H1 (cell line): ENCODE measurements around the gene JMJD1C. TPM values are rescaled to one million over a fixed set of nuclear protein-coding genes. Genes with fewer than 3 reads are reported as not detected.

Source experiments
- CTCF ChIA-PET: fragments of 300-600 bp; sonication (Branson Sonifier 250); formaldehyde crosslinking; loops from one replicate; lab custom pipeline; 2021; ENCODE audit not compliant: partially characterized antibody; lab: Charles Lee
- POLR2A ChIA-PET: fragments of 300-600 bp; sonication (Branson Sonifier 250); formaldehyde crosslinking; loops from one replicate; lab custom pipeline; 2021; ENCODE audit warnings: inconsistent platforms; ENCODE audit not compliant: partially characterized antibody; lab: Charles Lee
- DNase-seq, 2 experiments: peaks; one replicate each; pipeline versions ENCODE4 v3.0.0 to v3.0.0-alpha.2; 2010 to 2022; ENCODE audit warnings: low spot score in 2 of 2, low read depth in 1 of 2, mixed read lengths in 1 of 2
- FAIRE-seq: peaks from 2 replicates; lab custom pipeline; 2011; peaks lifted over from hg19 to GRCh38; lab: Jason Lieb, UNC
- H2AFZ ChIP-seq: 2 replicates; pipeline ENCODE4 v1.8.1; 2012; ENCODE audit warnings: low read length, inconsistent platforms
- H2AK5ac ChIP-seq: 2 replicates; pipeline ENCODE4 v1.6.1; 2013; ENCODE audit warnings: low read depth, low read length
- H2BK120ac ChIP-seq: replicated peaks from 2 replicates; pipeline ENCODE3; 2013; ENCODE audit warnings: low read depth, low read length, inconsistent platforms
- H2BK12ac ChIP-seq: 2 replicates; pipeline ENCODE4 v1.6.1; 2013; ENCODE audit warnings: low read depth, low read length
- H2BK15ac ChIP-seq: 2 replicates; pipeline ENCODE4 v1.6.1; 2013; ENCODE audit warnings: low read length
- H2BK20ac ChIP-seq: 2 replicates; pipeline ENCODE4 v1.6.1; 2013; ENCODE audit warnings: low read length
- H2BK5ac ChIP-seq: 2 replicates; pipeline ENCODE4 v1.6.1; 2013; ENCODE audit warnings: low read depth, low read length
- H3K14ac ChIP-seq: 2 replicates; pipeline ENCODE4 v1.6.1; 2013; ENCODE audit warnings: inconsistent platforms; ENCODE audit not compliant: insufficient read length
- H3K18ac ChIP-seq: 2 replicates; pipeline ENCODE4 v1.6.1; 2013; ENCODE audit warnings: low read length; ENCODE audit errors: extremely low read depth
- H3K23ac ChIP-seq: 2 replicates; pipeline ENCODE4 v1.6.1; 2013; ENCODE audit warnings: inconsistent platforms; ENCODE audit not compliant: insufficient read length
- H3K23me2 ChIP-seq: 2 replicates; pipeline ENCODE4 v1.6.1; 2013; ENCODE audit warnings: low read depth, low read length
- H3K27ac ChIP-seq: 2 replicates; pipeline ENCODE4 v1.6.1; 2011; ENCODE audit warnings: low read depth, low read length, inconsistent platforms
- H3K27me3 ChIP-seq, 4 experiments: replicated peaks in 1 of 4; 1 replicate in 1 of 4; 2 replicates in 3 of 4; pipeline versions ENCODE4 v1.6.1 to v1.8.1; 2011 to 2013; ENCODE audit warnings: low read length in 3 of 4, mild to moderate bottlenecking in 3 of 4, inconsistent platforms in 2 of 4, mixed read lengths in 2 of 4, moderate library complexity in 1 of 4; ENCODE audit not compliant: control insufficient read depth in 3 of 4, insufficient read depth in 3 of 4; ENCODE audit errors: extremely low read depth in 1 of 4
- H3K36me3 ChIP-seq, 4 experiments: 2 replicates each; pipeline versions ENCODE4 v1.6.1 to v1.8.1; 2011 to 2013; ENCODE audit warnings: mild to moderate bottlenecking in 4 of 4, low read length in 3 of 4, moderate library complexity in 2 of 4, control low read depth in 1 of 4, inconsistent platforms in 1 of 4; ENCODE audit not compliant: insufficient read depth in 4 of 4, control insufficient read depth in 2 of 4
- H3K4ac ChIP-seq: replicated peaks from 2 replicates; pipeline ENCODE3; 2013; ENCODE audit warnings: low read length, low read depth, mixed read lengths, inconsistent platforms; ENCODE audit not compliant: insufficient read length
- H3K4me1 ChIP-seq, 4 experiments: replicated peaks in 1 of 4; 1 replicate in 1 of 4; 2 replicates in 3 of 4; pipeline versions ENCODE4 v1.6.1 to v1.8.1; 2011 to 2013; ENCODE audit warnings: low read length in 3 of 4, inconsistent platforms in 2 of 4, mixed read lengths in 1 of 4; ENCODE audit not compliant: insufficient read depth in 4 of 4, control insufficient read depth in 3 of 4
- H3K4me2 ChIP-seq, 2 experiments: 2 replicates each; pipeline versions ENCODE4 v1.6.1 to v1.8.1; 2011 to 2013; ENCODE audit warnings: low read depth in 2 of 2, low read length in 2 of 2, control low read depth in 1 of 2, inconsistent platforms in 1 of 2, mild to moderate bottlenecking in 1 of 2; ENCODE audit not compliant: insufficient read depth in 1 of 2
- H3K4me3 ChIP-seq, 4 experiments: fragments of 200-600, 300-600 bp in 1 of 4; sonication (generic), shearing (Covaris generic), sonication (Bioruptor Twin) in 1 of 4; 2 replicates each; pipeline versions ENCODE4 v1.5.1 to v1.8.1; 2011 to 2016; ENCODE audit warnings: low read length in 4 of 4, low read depth in 3 of 4, control low read depth in 2 of 4, inconsistent platforms in 2 of 4, mild to moderate bottlenecking in 2 of 4, mixed read lengths in 1 of 4, moderate library complexity in 1 of 4; ENCODE audit not compliant: insufficient read depth in 2 of 4; ENCODE audit errors: extremely low read depth in 1 of 4
- H3K56ac ChIP-seq: replicated peaks from 2 replicates; pipeline ENCODE3; 2013; ENCODE audit warnings: low read depth, mild to moderate bottlenecking, mixed read lengths, low read length, inconsistent platforms; ENCODE audit not compliant: insufficient read length
- H3K79me1 ChIP-seq: 2 replicates; pipeline ENCODE4 v1.6.1; 2013; ENCODE audit warnings: low read depth, low read length, control low read depth
- H3K79me2 ChIP-seq, 2 experiments: 2 replicates each; pipeline versions ENCODE4 v1.6.1 to v1.8.1; 2012 to 2013; ENCODE audit warnings: low read length in 2 of 2, mild to moderate bottlenecking in 2 of 2, inconsistent platforms in 1 of 2; ENCODE audit not compliant: insufficient read depth in 2 of 2, control insufficient read depth in 1 of 2
- H3K9ac ChIP-seq, 4 experiments: replicated peaks in 1 of 4; 1 replicate in 1 of 4; 2 replicates in 3 of 4; pipeline versions ENCODE4 v1.6.1 to v1.8.1; 2011 to 2013; ENCODE audit warnings: low read depth in 3 of 4, low read length in 3 of 4, control low read depth in 2 of 4, mild to moderate bottlenecking in 2 of 4, moderate library complexity in 2 of 4, inconsistent platforms in 1 of 4; ENCODE audit errors: extremely low read depth in 1 of 4
- H3K9me3 ChIP-seq, 2 experiments: 2 replicates each; pipeline versions ENCODE4 v1.6.1 to v1.8.1; 2012 to 2013; ENCODE audit warnings: mild to moderate bottlenecking in 2 of 2, moderate library complexity in 2 of 2, control low read depth in 1 of 2, inconsistent platforms in 1 of 2, low read depth in 1 of 2, low read length in 1 of 2, mixed read lengths in 1 of 2; ENCODE audit not compliant: insufficient read depth in 2 of 2
- H4K20me1 ChIP-seq, 2 experiments: replicated peaks in 1 of 2; 2 replicates each; pipeline versions ENCODE3 to v1.8.1; 2011 to 2013; ENCODE audit warnings: inconsistent platforms in 2 of 2, low read length in 2 of 2, mild to moderate bottlenecking in 1 of 2; ENCODE audit not compliant: insufficient read depth in 2 of 2, control insufficient read depth in 1 of 2
- H4K5ac ChIP-seq: 2 replicates; pipeline ENCODE4 v1.6.1; 2013; ENCODE audit warnings: low read length, low read depth, mixed read lengths, inconsistent platforms; ENCODE audit not compliant: insufficient read length
- H4K8ac ChIP-seq: 2 replicates; pipeline ENCODE4 v1.8.0; 2013; ENCODE audit warnings: mild to moderate bottlenecking, moderate library complexity, low read length, inconsistent platforms; ENCODE audit not compliant: insufficient read depth; ENCODE audit errors: extremely low read depth
- H4K91ac ChIP-seq: replicated peaks from 2 replicates; pipeline ENCODE3; 2013; ENCODE audit warnings: low read length, mixed read lengths, inconsistent platforms; ENCODE audit not compliant: insufficient read length
- CHD1 ChIP-seq: IDR thresholded peaks from 2 replicates; pipeline ENCODE4 v1.6.1; 2012; ENCODE audit warnings: low read depth, low read length, improper control_type of control experiment
- CTBP2 ChIP-seq: IDR thresholded peaks from 2 replicates; pipeline ENCODE4 v1.7.0; 2011; ENCODE audit warnings: borderline replicate concordance, mild to moderate bottlenecking, moderate library complexity, mixed read lengths, low read length; ENCODE audit not compliant: insufficient read depth, insufficient read length
- EGR1 ChIP-seq: IDR thresholded peaks from 2 replicates; pipeline ENCODE4 v1.6.1; 2011; ENCODE audit warnings: low read depth, low read length, borderline replicate concordance
- HDAC2 ChIP-seq, 2 experiments: fragments of 300-600 bp in 1 of 2; sonication (generic) in 1 of 2; IDR thresholded peaks; 2 replicates each; pipeline ENCODE4 v1.6.1; 2011 to 2012; ENCODE audit warnings: low read depth in 2 of 2, low read length in 2 of 2, mild to moderate bottlenecking in 2 of 2, moderate library complexity in 2 of 2, borderline replicate concordance in 1 of 2, inconsistent platforms in 1 of 2
- JUN ChIP-seq: IDR thresholded peaks from 2 replicates; pipeline ENCODE4 v1.6.1; 2011; ENCODE audit warnings: low read depth, mild to moderate bottlenecking, improper control_type of control experiment, low read length
- KDM1A ChIP-seq: fragments of 200-600, 300-600 bp; sonication (generic); IDR thresholded peaks from 2 replicates; pipeline ENCODE4 v1.7.1; 2016; ENCODE audit warnings: mild to moderate bottlenecking, low read length, borderline replicate concordance
- KDM5A ChIP-seq: fragments of 200-600 bp; IDR thresholded peaks from 2 replicates; pipeline ENCODE4 v1.7.1; 2012; ENCODE audit warnings: mild to moderate bottlenecking, low read length, inconsistent platforms, mixed read lengths
- MAFK ChIP-seq: IDR thresholded peaks from 2 replicates; pipeline ENCODE4 v1.6.1; 2012; ENCODE audit warnings: low read depth, mild to moderate bottlenecking, improper control_type of control experiment, low read length
- SIN3A ChIP-seq, 2 experiments: IDR thresholded peaks in 1 of 2; conservative IDR thresholded peaks in 1 of 2; 2 replicates each; pipeline ENCODE4 v1.6.1; 2011 to 2012; ENCODE audit warnings: low read length in 2 of 2, improper control_type of control experiment in 1 of 2, low read depth in 1 of 2, mild to moderate bottlenecking in 1 of 2
- SIRT6 ChIP-seq: IDR thresholded peaks from one replicate; pipeline ENCODE4 v1.7.1; 2012; ENCODE audit warnings: low read length, inconsistent platforms
- SIX5 ChIP-seq: IDR thresholded peaks from 2 replicates; pipeline ENCODE4 v1.6.1; 2011; ENCODE audit warnings: mild to moderate bottlenecking, low read depth, low read length
- SP2 ChIP-seq: IDR thresholded peaks from 2 replicates; pipeline ENCODE4 v1.6.1; 2012; ENCODE audit warnings: mild to moderate bottlenecking, low read length, inconsistent platforms
- SP4 ChIP-seq: IDR thresholded peaks from 2 replicates; pipeline ENCODE4 v1.6.1; 2012; ENCODE audit warnings: low read length, inconsistent platforms
- TBP ChIP-seq: IDR thresholded peaks from 2 replicates; pipeline ENCODE4 v1.6.1; 2011; ENCODE audit warnings: low read depth, low read length, improper control_type of control experiment
- TCF12 ChIP-seq: IDR thresholded peaks from 2 replicates; pipeline ENCODE4 v1.6.1; 2011; ENCODE audit warnings: low read depth, mild to moderate bottlenecking, low read length
- WGBS, 2 experiments: shearing (Covaris generic) in 1 of 2; methylation state at CpG; one replicate each; pipeline versions ENCODE4 v1.1.6 to v1.1.7; 2013 to 2015; ENCODE audit warnings: low lambda C conversion rate in 2 of 2, mixed read lengths in 2 of 2, inconsistent platforms in 1 of 2, low coverage in 1 of 2, missing lambda C conversion rate in 1 of 2; ENCODE audit not compliant: insufficient replicate concordance in 2 of 2, insufficient coverage in 1 of 2, insufficient read length in 1 of 2; ENCODE audit errors: extremely low coverage in 1 of 2, missing lambda C conversion rate in 1 of 2; 5-methylcytosine and 5-hydroxymethylcytosine counted together
- polyA plus RNA-seq, 7 experiments: library from polyadenylated mRNA; depleted of rRNA in 3 of 7; stranded (reverse) in 5 of 7; unstranded in 2 of 7; fragments of >200 nt in 5 of 7; fragments of 200-250 nt in 2 of 7; gene quantifications; 1 replicate in 5 of 7; 2 replicates in 1 of 7; 4 replicates in 1 of 7; pipeline versions ENCODE4 v1.2.1 to v1.2.3, GENCODE V29; 2011 to 2013; ENCODE audit warnings: missing spikeins in 2 of 7, mixed read lengths in 2 of 7
- total RNA-seq: library from RNA; stranded (reverse); fragmentation: NEBNext Ultra II Directional; extraction: Animal tissue kit (Norgen Biotek cat#: 25700); gene quantifications from 2 replicates; pipeline ENCODE4 v1.2.1, GENCODE V29; 2021

Gene JMJD1C
- total and polyA plus RNA-seq, 2 of the 8 experiments (the other 6 are each of a cell fraction or from before 2014, with no cell fraction given): 54.5 to 210 TPM

DNA sequence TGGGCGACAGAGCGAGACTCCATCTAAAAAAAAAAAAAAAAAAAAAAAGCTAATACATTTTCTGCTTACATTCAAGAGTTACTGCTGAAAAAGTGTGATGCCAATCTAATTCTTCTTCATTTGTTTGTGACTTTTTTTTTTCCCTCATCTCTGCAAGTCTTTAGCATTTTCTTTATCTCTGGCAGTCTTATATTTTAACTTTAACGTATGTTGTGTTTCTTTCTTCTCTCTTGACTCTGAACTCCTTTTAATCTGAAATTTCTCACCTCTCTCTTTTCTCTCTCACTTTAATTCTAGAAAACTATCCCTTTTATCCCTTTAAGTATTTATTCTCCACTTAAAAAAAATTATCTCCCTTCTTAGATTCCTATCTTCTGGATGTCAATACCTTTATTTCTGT is 146.5 kb downstream of the JMJD1C start:
- Histone ChIP-seq H4K8ac (no peak overlapping the region), H2AK5ac (no peak overlapping the region), H3K27ac (no peak overlapping the region), H3K27me3 (no peaks in the 10 kb centered on the region), H3K4me3 (no peak overlapping the region), H3K9me3 (no peaks in the 10 kb centered on the region), H2BK15ac (no peak overlapping the region), H3K4ac (no peak overlapping the region), H2BK120ac (no peak overlapping the region), H3K23me2 (no peaks in the 10 kb centered on the region), H3K18ac (no peak overlapping the region), H2BK5ac (no peak overlapping the region), H3K4me1 (0 out of 7 replicates have a peak, but pooled peaks cover 0 to 2% (median 0%) of the 10 kb centered on the region in 4 experiments), H3K79me1 (no peaks in the 10 kb centered on the region; the same call in none of the 2 replicates), H3K9ac (no peak overlapping the region), H4K91ac (no peak overlapping the region), H3K23ac (no peak overlapping the region), H4K5ac (no peak overlapping the region), H4K20me1 (no peaks in the 10 kb centered on the region), H3K36me3 (no peaks in the 10 kb centered on the region), H2BK12ac (no peak overlapping the region), H3K14ac (no peak overlapping the region), H3K4me2 (no peak overlapping the region), H3K79me2 (peaks cover 0 to 24% of the 10 kb centered on the region in 2 experiments; a peak in 2 of 4 replicates), H2BK20ac (no peak overlapping the region), H3K56ac (no peak overlapping the region), H2AFZ (no peak overlapping the region)
- 84% methylated on average over 3 of the region's 3 CpGs; no CpG with 5 or more reads in 1 of the 2 experiments for WGBS, 2 experiments
- DNase-seq (no peak), FAIRE-seq (no peak)
- no peak for TF ChIP-seq TCF12
- no peak for TF ChIP-seq KDM5A
- TF ChIP-seq CHD1: no peak
- TF ChIP-seq EGR1: no peak
- TF ChIP-seq SIX5: no peak
- TF ChIP-seq KDM1A: no peak
- TF ChIP-seq TBP: no peak
- TF ChIP-seq SP2: no peak
- no peak for TF ChIP-seq CTBP2
- TF ChIP-seq SIN3A (conservative IDR thresholded peaks at IDR 0.05 in 1 of 2, IDR thresholded peaks at IDR 0.05 in 1 of 2; ENCODE audit: low read depth in 1 of 2, low read length in 2 of 2): no peak
- TF ChIP-seq JUN: no peak
- TF ChIP-seq SIRT6: no peak
- TF ChIP-seq SP4: no peak
- no peak for TF ChIP-seq HDAC2 (IDR thresholded peaks at IDR 0.05; ENCODE audit: borderline replicate concordance in 1 of 2, low read depth in 2 of 2, low read length in 2 of 2)
- no peak for TF ChIP-seq MAFK
- ChIA-PET POLR2A (no interaction called here), CTCF (interaction anchor here (1.2 kb wide), 1 partner anchor 17 kb away, joined by 3 read pairs; no protein-coding TSS in a partner anchor)
